GM12878 (cell line): ENCODE measurements around the gene NDC1.

Experiments
- CEBPB ChIP-seq, 2 experiments: fragments of 150-350 bp in 1 of 2; IDR thresholded peaks; 2 replicates each; pipeline ENCODE4 v1.6.1; 2012 to 2014; ENCODE audit warnings: low read depth in 2 of 2, low read length in 2 of 2, borderline replicate concordance in 1 of 2, inconsistent platforms in 1 of 2
- CREB1 ChIP-seq: IDR thresholded peaks from 2 replicates; pipeline ENCODE4 v1.6.1; 2012; ENCODE audit warnings: low read depth, mild to moderate bottlenecking, inconsistent platforms
- EGR1 ChIP-seq, 2 experiments: IDR thresholded peaks; 1 replicate in 1 of 2; 2 replicates in 1 of 2; pipeline ENCODE4 v1.6.1; 2011 to 2012; ENCODE audit warnings: low read depth in 2 of 2, low read length in 2 of 2, borderline replicate concordance in 1 of 2, mild to moderate bottlenecking in 1 of 2, moderate library complexity in 1 of 2
- EP300 ChIP-seq, 2 experiments: fragments of 150-350 bp in 1 of 2; IDR thresholded peaks; 2 replicates each; pipeline ENCODE4 v1.6.1; 2011 to 2012; ENCODE audit warnings: low read depth in 2 of 2, low read length in 2 of 2, borderline replicate concordance in 1 of 2, improper control_type of control experiment in 1 of 2, inconsistent platforms in 1 of 2; ENCODE audit not compliant: control insufficient read depth in 1 of 2
- EZH2 ChIP-seq: IDR thresholded peaks from 2 replicates; pipeline ENCODE4 v1.6.1; 2012; ENCODE audit warnings: low read depth, mild to moderate bottlenecking, control low read depth, inconsistent platforms, low read length, borderline replicate concordance; ENCODE audit not compliant: control insufficient read depth
- HDGF ChIP-seq: fragments of 450-650 bp; IDR thresholded peaks from 2 replicates; pipeline ENCODE4 v1.6.1; 2016; ENCODE audit warnings: antibody characterized with exemption
- MYC ChIP-seq: IDR thresholded peaks from 2 replicates; pipeline ENCODE4 v1.6.1; 2011; ENCODE audit warnings: mild to moderate bottlenecking, low read length, moderate library complexity, inconsistent platforms; ENCODE audit not compliant: insufficient read depth, insufficient replicate concordance, insufficient read length, severe bottlenecking
- NR2C1 ChIP-seq: fragments of 450-650 bp; IDR thresholded peaks from 2 replicates; pipeline ENCODE4 v1.6.1; 2017; ENCODE audit warnings: antibody characterized with exemption, mild to moderate bottlenecking, moderate library complexity
- TF ChIP-seq, protein P1 (sequence below), 3 experiments: IDR thresholded peaks in 2 of 3; conservative IDR thresholded peaks in 1 of 3; 2 replicates each; pipeline ENCODE4 v1.5.1; 2011; ENCODE audit warnings: low read depth in 3 of 3, low read length in 3 of 3, mild to moderate bottlenecking in 3 of 3, control low read depth in 2 of 3, moderate library complexity in 2 of 3, inconsistent platforms in 1 of 3, mixed read lengths in 1 of 3; ENCODE audit not compliant: control insufficient read depth in 2 of 3, insufficient read depth in 1 of 3; ENCODE audit errors: extremely low read depth in 1 of 3
- TF ChIP-seq, protein P2 (sequence below): fragments of 450-650 bp; IDR thresholded peaks from 2 replicates; pipeline ENCODE4 v1.6.1; 2017; ENCODE audit warnings: mild to moderate bottlenecking
- TF ChIP-seq, protein P3 (sequence below): IDR thresholded peaks from 2 replicates; pipeline ENCODE4 v1.6.1; 2011; ENCODE audit warnings: low read depth, mild to moderate bottlenecking, low read length, moderate library complexity, borderline replicate concordance; ENCODE audit errors: extremely low read depth

DNA sequence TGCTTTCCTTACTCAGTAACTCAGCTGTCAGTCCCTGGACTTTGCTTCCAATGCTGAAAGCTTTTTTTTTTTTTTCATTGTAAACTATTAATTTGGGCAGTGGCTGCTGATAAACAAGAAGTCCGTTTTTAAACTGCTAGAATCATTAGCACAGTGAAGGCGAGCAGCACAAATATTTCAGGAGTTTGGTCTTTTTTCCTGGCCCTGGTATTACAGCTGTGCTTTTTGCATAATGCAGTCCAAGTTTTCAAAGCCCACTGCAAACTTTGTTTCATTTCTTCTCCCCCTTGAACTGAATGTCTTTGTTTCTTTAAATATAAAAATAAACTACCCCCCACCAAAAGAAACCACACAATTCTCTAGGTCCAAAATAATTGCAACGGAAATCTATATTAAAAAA, 105.7 kb downstream of the NDC1 start:
- no peak for TF ChIP-seq EP300 (IDR thresholded peaks at IDR 0.05; ENCODE audit: borderline replicate concordance in 1 of 2, control insufficient read depth in 1 of 2, low read depth in 2 of 2, low read length in 2 of 2)
- TF ChIP-seq MYC = no peak
- TF ChIP-seq CREB1 = no peak
- TF ChIP-seq HDGF = no peak
- TF ChIP-seq, protein P1, sequence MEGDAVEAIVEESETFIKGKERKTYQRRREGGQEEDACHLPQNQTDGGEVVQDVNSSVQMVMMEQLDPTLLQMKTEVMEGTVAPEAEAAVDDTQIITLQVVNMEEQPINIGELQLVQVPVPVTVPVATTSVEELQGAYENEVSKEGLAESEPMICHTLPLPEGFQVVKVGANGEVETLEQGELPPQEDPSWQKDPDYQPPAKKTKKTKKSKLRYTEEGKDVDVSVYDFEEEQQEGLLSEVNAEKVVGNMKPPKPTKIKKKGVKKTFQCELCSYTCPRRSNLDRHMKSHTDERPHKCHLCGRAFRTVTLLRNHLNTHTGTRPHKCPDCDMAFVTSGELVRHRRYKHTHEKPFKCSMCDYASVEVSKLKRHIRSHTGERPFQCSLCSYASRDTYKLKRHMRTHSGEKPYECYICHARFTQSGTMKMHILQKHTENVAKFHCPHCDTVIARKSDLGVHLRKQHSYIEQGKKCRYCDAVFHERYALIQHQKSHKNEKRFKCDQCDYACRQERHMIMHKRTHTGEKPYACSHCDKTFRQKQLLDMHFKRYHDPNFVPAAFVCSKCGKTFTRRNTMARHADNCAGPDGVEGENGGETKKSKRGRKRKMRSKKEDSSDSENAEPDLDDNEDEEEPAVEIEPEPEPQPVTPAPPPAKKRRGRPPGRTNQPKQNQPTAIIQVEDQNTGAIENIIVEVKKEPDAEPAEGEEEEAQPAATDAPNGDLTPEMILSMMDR (IDR thresholded peaks at IDR 0.05 in 2 of 3, conservative IDR thresholded peaks at IDR 0.05 in 1 of 3; ENCODE audit: control insufficient read depth in 2 of 3, extremely low read depth in 1 of 3, insufficient read depth in 1 of 3, low read depth in 3 of 3, low read length in 3 of 3) = no peak
- no peak for TF ChIP-seq CEBPB (IDR thresholded peaks at IDR 0.05; ENCODE audit: borderline replicate concordance in 1 of 2, low read depth in 2 of 2, low read length in 2 of 2)
- TF ChIP-seq, protein P2, sequence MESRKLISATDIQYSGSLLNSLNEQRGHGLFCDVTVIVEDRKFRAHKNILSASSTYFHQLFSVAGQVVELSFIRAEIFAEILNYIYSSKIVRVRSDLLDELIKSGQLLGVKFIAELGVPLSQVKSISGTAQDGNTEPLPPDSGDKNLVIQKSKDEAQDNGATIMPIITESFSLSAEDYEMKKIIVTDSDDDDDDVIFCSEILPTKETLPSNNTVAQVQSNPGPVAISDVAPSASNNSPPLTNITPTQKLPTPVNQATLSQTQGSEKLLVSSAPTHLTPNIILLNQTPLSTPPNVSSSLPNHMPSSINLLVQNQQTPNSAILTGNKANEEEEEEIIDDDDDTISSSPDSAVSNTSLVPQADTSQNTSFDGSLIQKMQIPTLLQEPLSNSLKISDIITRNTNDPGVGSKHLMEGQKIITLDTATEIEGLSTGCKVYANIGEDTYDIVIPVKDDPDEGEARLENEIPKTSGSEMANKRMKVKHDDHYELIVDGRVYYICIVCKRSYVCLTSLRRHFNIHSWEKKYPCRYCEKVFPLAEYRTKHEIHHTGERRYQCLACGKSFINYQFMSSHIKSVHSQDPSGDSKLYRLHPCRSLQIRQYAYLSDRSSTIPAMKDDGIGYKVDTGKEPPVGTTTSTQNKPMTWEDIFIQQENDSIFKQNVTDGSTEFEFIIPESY = no peak
- TF ChIP-seq, protein P3, sequence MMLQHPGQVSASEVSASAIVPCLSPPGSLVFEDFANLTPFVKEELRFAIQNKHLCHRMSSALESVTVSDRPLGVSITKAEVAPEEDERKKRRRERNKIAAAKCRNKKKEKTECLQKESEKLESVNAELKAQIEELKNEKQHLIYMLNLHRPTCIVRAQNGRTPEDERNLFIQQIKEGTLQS = no peak
- TF ChIP-seq EGR1 (IDR thresholded peaks at IDR 0.05; ENCODE audit: borderline replicate concordance in 1 of 2, low read depth in 2 of 2, low read length in 2 of 2) = no peak
- TF ChIP-seq EZH2 = no peak
- no peak for TF ChIP-seq NR2C1
